GM23338 (cell line): ENCODE measurements around the gene SCN9A. TPM values are rescaled to one million over a fixed set of nuclear protein-coding genes. Genes with fewer than 3 reads are reported as not detected.

Experiments
- ATAC-seq: fragments of 200-7000 bp; cut with Tn5 transposase; 3 replicates; pipeline ENCODE4 v1.9.1; 2020
- DNase-seq: peaks from one replicate; pipeline ENCODE4 v3.0.0-alpha.2; 2015; ENCODE audit warnings: low spot score
- H2AFZ ChIP-seq: fragments of 200-600 bp; sonication (generic); 2 replicates; pipeline ENCODE4 v1.8.0; 2016; ENCODE audit warnings: antibody characterized with exemption, mild to moderate bottlenecking, moderate library complexity
- H3F3A ChIP-seq: fragments of 200-600 bp; sonication (generic); replicated peaks from 2 replicates; pipeline ENCODE4 v1.8.0; 2017; ENCODE audit warnings: antibody characterized with exemption, mixed run types, low read depth
- H3K27ac ChIP-seq: fragments of 200-600 bp; sonication (generic); 2 replicates; pipeline ENCODE4 v1.6.1; 2016; ENCODE audit warnings: low read depth
- H3K27me3 ChIP-seq: fragments of 200-600 bp; sonication (generic); 2 replicates; pipeline ENCODE4 v1.8.0; 2016; ENCODE audit warnings: mild to moderate bottlenecking, mixed run types, moderate library complexity; ENCODE audit not compliant: insufficient read depth
- H3K36me3 ChIP-seq: fragments of 200-600 bp; sonication (generic); 2 replicates; pipeline ENCODE4 v1.8.0; 2016; ENCODE audit warnings: mild to moderate bottlenecking; ENCODE audit not compliant: insufficient read depth
- H3K4me1 ChIP-seq: fragments of 200-600 bp; sonication (generic); 2 replicates; pipeline ENCODE4 v1.8.0; 2016; ENCODE audit warnings: mild to moderate bottlenecking, moderate library complexity; ENCODE audit not compliant: insufficient read depth
- H3K4me2 ChIP-seq: fragments of 200-600 bp; sonication (generic); 2 replicates; pipeline ENCODE4 v1.7.1; 2017; ENCODE audit warnings: mixed run types
- H3K4me3 ChIP-seq: fragments of 200-600 bp; sonication (generic); 2 replicates; pipeline ENCODE4 v1.6.1; 2016; ENCODE audit warnings: mixed run types
- H3K79me2 ChIP-seq: fragments of 200-600 bp; sonication (generic); replicated peaks from 2 replicates; pipeline ENCODE4 v1.8.0; 2017; ENCODE audit warnings: mild to moderate bottlenecking; ENCODE audit not compliant: insufficient read depth
- H3K9me2 ChIP-seq: fragments of 200-600 bp; sonication (generic); 2 replicates; pipeline ENCODE4 v1.8.0; 2017; ENCODE audit not compliant: insufficient read depth
- H4K20me1 ChIP-seq: fragments of 200-600 bp; sonication (generic); replicated peaks from 2 replicates; pipeline ENCODE4 v1.8.0; 2017; ENCODE audit warnings: mild to moderate bottlenecking; ENCODE audit not compliant: insufficient read depth
- H3K27ac Mint-ChIP-seq: 2 replicates; pipeline ENCODE4 v1.8.0; 2020; ENCODE audit warnings: inconsistent platforms, mild to moderate bottlenecking, moderate library complexity, mixed read lengths
- H3K27me3 Mint-ChIP-seq: 3 replicates; pipeline ENCODE4 v1.8.0; 2022; ENCODE audit warnings: low read depth, mild to moderate bottlenecking, moderate library complexity, mixed read lengths, inconsistent platforms; ENCODE audit not compliant: insufficient read depth, poor library complexity
- H3K36me3 Mint-ChIP-seq: 3 replicates; pipeline ENCODE4 v1.8.0; 2021; ENCODE audit warnings: low read depth, mild to moderate bottlenecking, inconsistent platforms, moderate library complexity, mixed read lengths
- H3K4me1 Mint-ChIP-seq: 3 replicates; pipeline ENCODE4 v1.8.0; 2020; ENCODE audit warnings: mild to moderate bottlenecking, inconsistent platforms, mixed read lengths
- H3K4me3 Mint-ChIP-seq: 3 replicates; pipeline ENCODE4 v1.8.0; 2021; ENCODE audit warnings: moderate library complexity, mild to moderate bottlenecking, inconsistent platforms, mixed read lengths
- H3K9me3 Mint-ChIP-seq: 3 replicates; pipeline ENCODE4 v1.8.0; 2020; ENCODE audit warnings: moderate library complexity, mild to moderate bottlenecking, inconsistent platforms, mixed read lengths
- ETS1 ChIP-seq: IDR thresholded peaks from 2 replicates; pipeline ENCODE4 v1.6.1; 2016; ENCODE audit warnings: antibody characterized with exemption
- EZH2phosphoT487 ChIP-seq: fragments of 200-600 bp; sonication (generic); IDR thresholded peaks from one replicate; pipeline ENCODE4 v1.8.1; 2018; ENCODE audit warnings: antibody characterized with exemption; ENCODE audit not compliant: unreplicated experiment
- JUNB ChIP-seq: IDR thresholded peaks from one replicate; pipeline ENCODE4 v1.6.1; 2016; ENCODE audit warnings: antibody characterized with exemption; ENCODE audit not compliant: unreplicated experiment
- NANOG ChIP-seq: IDR thresholded peaks from 2 replicates; pipeline ENCODE4 v1.6.1; 2016; ENCODE audit warnings: antibody characterized with exemption, borderline replicate concordance
- ZNF114 ChIP-seq: fragments of 250-450 bp; sonication (Bioruptor Pico); IDR thresholded peaks from 2 replicates; pipeline ENCODE4 v1.5.0; 2020; ENCODE audit warnings: mild to moderate bottlenecking, moderate library complexity
- ZNF331 ChIP-seq: fragments of 250-450 bp; sonication (Bioruptor Pico); IDR thresholded peaks from 2 replicates; pipeline ENCODE4 v1.5.0; 2020; ENCODE audit warnings: low read depth, mild to moderate bottlenecking, moderate library complexity
- polyA plus RNA-seq: library from polyadenylated mRNA; unstranded; fragments of >200 nt; fragmentation: Nextera tagmentation; extraction: Ambion mirVana; gene quantifications from 2 replicates; pipeline ENCODE4 v1.2.1, GENCODE V29; 2016
- total RNA-seq: library from RNA; depleted of rRNA; stranded (reverse); fragments of >200 nt; shearing (Covaris generic); gene quantifications from 2 replicates; pipeline ENCODE4 v1.2.3, GENCODE V29; 2014
- TF ChIP-seq, protein P1 (sequence below): fragments of 250-450 bp; sonication (Bioruptor Pico); IDR thresholded peaks from 2 replicates; pipeline ENCODE4 v1.5.0; 2020; ENCODE audit warnings: mild to moderate bottlenecking, moderate library complexity
- TF ChIP-seq, protein P2 (sequence below): IDR thresholded peaks from one replicate; pipeline ENCODE4 v1.6.1; 2018; ENCODE audit warnings: antibody characterized with exemption; ENCODE audit not compliant: unreplicated experiment

The SCN9A gene
- total and polyA plus RNA-seq, 2 experiments from 2014 or later: 8.8 to 9.5 TPM

GRCh38 chr2:166373951-166374350 lies 1.8 kb downstream of the SCN9A start:
- H2AFZ ChIP-seq: no peak overlapping the region
- H4K20me1 ChIP-seq: no peaks in the 10 kb centered on the region
- no peak for TF ChIP-seq ETS1
- no peak for TF ChIP-seq ZNF114 (CRISPR knock-in tag)
- no peak for TF ChIP-seq NANOG
- TF ChIP-seq ZNF331 (CRISPR knock-in tag): no peak
- TF ChIP-seq, protein P1, sequence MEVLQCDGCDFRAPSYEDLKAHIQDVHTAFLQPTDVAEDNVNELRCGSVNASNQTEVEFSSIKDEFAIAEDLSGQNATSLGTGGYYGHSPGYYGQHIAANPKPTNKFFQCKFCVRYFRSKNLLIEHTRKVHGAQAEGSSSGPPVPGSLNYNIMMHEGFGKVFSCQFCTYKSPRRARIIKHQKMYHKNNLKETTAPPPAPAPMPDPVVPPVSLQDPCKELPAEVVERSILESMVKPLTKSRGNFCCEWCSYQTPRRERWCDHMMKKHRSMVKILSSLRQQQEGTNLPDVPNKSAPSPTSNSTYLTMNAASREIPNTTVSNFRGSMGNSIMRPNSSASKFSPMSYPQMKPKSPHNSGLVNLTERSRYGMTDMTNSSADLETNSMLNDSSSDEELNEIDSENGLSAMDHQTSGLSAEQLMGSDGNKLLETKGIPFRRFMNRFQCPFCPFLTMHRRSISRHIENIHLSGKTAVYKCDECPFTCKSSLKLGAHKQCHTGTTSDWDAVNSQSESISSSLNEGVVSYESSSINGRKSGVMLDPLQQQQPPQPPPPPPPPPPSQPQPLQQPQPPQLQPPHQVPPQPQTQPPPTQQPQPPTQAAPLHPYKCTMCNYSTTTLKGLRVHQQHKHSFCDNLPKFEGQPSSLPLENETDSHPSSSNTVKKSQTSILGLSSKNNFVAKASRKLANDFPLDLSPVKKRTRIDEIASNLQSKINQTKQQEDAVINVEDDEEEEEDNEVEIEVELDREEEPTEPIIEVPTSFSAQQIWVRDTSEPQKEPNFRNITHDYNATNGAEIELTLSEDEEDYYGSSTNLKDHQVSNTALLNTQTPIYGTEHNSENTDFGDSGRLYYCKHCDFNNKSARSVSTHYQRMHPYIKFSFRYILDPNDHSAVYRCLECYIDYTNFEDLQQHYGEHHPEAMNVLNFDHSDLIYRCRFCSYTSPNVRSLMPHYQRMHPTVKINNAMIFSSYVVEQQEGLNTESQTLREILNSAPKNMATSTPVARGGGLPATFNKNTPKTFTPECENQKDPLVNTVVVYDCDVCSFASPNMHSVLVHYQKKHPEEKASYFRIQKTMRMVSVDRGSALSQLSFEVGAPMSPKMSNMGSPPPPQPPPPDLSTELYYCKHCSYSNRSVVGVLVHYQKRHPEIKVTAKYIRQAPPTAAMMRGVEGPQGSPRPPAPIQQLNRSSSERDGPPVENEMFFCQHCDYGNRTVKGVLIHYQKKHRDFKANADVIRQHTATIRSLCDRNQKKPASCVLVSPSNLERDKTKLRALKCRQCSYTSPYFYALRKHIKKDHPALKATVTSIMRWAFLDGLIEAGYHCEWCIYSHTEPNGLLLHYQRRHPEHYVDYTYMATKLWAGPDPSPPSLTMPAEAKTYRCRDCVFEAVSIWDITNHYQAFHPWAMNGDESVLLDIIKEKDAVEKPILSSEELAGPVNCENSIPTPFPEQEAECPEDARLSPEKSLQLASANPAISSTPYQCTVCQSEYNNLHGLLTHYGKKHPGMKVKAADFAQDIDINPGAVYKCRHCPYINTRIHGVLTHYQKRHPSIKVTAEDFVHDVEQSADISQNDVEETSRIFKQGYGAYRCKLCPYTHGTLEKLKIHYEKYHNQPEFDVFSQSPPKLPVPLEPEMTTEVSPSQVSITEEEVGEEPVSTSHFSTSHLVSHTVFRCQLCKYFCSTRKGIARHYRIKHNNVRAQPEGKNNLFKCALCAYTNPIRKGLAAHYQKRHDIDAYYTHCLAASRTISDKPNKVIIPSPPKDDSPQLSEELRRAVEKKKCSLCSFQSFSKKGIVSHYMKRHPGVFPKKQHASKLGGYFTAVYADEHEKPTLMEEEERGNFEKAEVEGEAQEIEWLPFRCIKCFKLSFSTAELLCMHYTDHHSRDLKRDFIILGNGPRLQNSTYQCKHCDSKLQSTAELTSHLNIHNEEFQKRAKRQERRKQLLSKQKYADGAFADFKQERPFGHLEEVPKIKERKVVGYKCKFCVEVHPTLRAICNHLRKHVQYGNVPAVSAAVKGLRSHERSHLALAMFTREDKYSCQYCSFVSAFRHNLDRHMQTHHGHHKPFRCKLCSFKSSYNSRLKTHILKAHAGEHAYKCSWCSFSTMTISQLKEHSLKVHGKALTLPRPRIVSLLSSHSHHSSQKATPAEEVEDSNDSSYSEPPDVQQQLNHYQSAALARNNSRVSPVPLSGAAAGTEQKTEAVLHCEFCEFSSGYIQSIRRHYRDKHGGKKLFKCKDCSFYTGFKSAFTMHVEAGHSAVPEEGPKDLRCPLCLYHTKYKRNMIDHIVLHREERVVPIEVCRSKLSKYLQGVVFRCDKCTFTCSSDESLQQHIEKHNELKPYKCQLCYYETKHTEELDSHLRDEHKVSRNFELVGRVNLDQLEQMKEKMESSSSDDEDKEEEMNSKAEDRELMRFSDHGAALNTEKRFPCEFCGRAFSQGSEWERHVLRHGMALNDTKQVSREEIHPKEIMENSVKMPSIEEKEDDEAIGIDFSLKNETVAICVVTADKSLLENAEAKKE (CRISPR knock-in tag): no peak
- TF ChIP-seq, protein P2, sequence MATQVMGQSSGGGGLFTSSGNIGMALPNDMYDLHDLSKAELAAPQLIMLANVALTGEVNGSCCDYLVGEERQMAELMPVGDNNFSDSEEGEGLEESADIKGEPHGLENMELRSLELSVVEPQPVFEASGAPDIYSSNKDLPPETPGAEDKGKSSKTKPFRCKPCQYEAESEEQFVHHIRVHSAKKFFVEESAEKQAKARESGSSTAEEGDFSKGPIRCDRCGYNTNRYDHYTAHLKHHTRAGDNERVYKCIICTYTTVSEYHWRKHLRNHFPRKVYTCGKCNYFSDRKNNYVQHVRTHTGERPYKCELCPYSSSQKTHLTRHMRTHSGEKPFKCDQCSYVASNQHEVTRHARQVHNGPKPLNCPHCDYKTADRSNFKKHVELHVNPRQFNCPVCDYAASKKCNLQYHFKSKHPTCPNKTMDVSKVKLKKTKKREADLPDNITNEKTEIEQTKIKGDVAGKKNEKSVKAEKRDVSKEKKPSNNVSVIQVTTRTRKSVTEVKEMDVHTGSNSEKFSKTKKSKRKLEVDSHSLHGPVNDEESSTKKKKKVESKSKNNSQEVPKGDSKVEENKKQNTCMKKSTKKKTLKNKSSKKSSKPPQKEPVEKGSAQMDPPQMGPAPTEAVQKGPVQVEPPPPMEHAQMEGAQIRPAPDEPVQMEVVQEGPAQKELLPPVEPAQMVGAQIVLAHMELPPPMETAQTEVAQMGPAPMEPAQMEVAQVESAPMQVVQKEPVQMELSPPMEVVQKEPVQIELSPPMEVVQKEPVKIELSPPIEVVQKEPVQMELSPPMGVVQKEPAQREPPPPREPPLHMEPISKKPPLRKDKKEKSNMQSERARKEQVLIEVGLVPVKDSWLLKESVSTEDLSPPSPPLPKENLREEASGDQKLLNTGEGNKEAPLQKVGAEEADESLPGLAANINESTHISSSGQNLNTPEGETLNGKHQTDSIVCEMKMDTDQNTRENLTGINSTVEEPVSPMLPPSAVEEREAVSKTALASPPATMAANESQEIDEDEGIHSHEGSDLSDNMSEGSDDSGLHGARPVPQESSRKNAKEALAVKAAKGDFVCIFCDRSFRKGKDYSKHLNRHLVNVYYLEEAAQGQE: no peak
- TF ChIP-seq JUNB: no peak
- no peak for TF ChIP-seq EZH2phosphoT487
- Mint-ChIP-seq H3K9me3 (no peaks in the 10 kb centered on the region), H3K4me1 (peaks cover 43% of the 10 kb centered on the region), H3K27me3 (peaks cover 3% of the 10 kb centered on the region), H3K4me3 (peak overlapping the region; percentile 28; the same call in 2 of the 3 replicates), H3K27ac (no peak overlapping the region), H3K36me3 (no peaks in the 10 kb centered on the region)
- H3K9me2 ChIP-seq: no peaks in the 10 kb centered on the region
- no peaks in the 10 kb centered on the region for H3K79me2 ChIP-seq
- H3K4me3 ChIP-seq: no peak overlapping the region
- no peaks in the 10 kb centered on the region for H3K36me3 ChIP-seq
- H3K27me3 ChIP-seq: no peaks in the 10 kb centered on the region
- ATAC-seq (no peak), DNase-seq (peak; percentile 9)
- no peak overlapping the region for H3K27ac ChIP-seq
- H3F3A ChIP-seq: no peaks in the 10 kb centered on the region
- peak overlapping the region; percentile 72 for H3K4me2 ChIP-seq
- peaks cover 31% of the 10 kb centered on the region for H3K4me1 ChIP-seq
